Trophoblast cell (in vitro differentiated cells and primary cell): ENCODE results near the gene KSR1.

Source experiments
- DNase-seq, 2 donors: peaks; one replicate each; pipeline ENCODE4 v3.0.0-alpha.2; 2016
- H2AFZ ChIP-seq: 2 replicates; pipeline ENCODE4 v1.6.1; 2013; ENCODE audit warnings: low read length, moderate library complexity, mild to moderate bottlenecking; ENCODE audit not compliant: insufficient read depth, poor library complexity
- H2AK5ac ChIP-seq: 2 replicates; pipeline ENCODE4 v1.6.1; 2013; ENCODE audit warnings: mild to moderate bottlenecking, low read length
- H2BK120ac ChIP-seq: 2 replicates; pipeline ENCODE4 v1.6.1; 2013; ENCODE audit warnings: low read length, mild to moderate bottlenecking, moderate library complexity; ENCODE audit not compliant: insufficient read depth, poor library complexity
- H2BK12ac ChIP-seq: 2 replicates; pipeline ENCODE4 v1.6.1; 2013; ENCODE audit warnings: mild to moderate bottlenecking, low read length, moderate library complexity
- H2BK5ac ChIP-seq: 2 replicates; pipeline ENCODE4 v1.6.1; 2013; ENCODE audit warnings: low read length, low read depth, moderate library complexity, mild to moderate bottlenecking; ENCODE audit not compliant: poor library complexity
- H3K14ac ChIP-seq: 2 replicates; pipeline ENCODE4 v1.6.1; 2013; ENCODE audit warnings: mild to moderate bottlenecking, low read length
- H3K18ac ChIP-seq: 2 replicates; pipeline ENCODE4 v1.6.1; 2013; ENCODE audit warnings: mild to moderate bottlenecking, low read length
- H3K23ac ChIP-seq: 2 replicates; pipeline ENCODE4 v1.6.1; 2013; ENCODE audit warnings: low read length
- H3K27ac ChIP-seq: 2 replicates; pipeline ENCODE4 v1.5.1; 2013; ENCODE audit warnings: low read depth, mild to moderate bottlenecking, inconsistent platforms, low read length, moderate library complexity
- H3K27me3 ChIP-seq: 2 replicates; pipeline ENCODE4 v1.6.1; 2013; ENCODE audit warnings: inconsistent platforms, mild to moderate bottlenecking, low read length, moderate library complexity; ENCODE audit not compliant: insufficient read depth
- H3K36me3 ChIP-seq, 2 experiments: 1 replicate in 1 of 2; 2 replicates in 1 of 2; pipeline ENCODE4 v1.6.1; 2013; ENCODE audit warnings: low read length in 2 of 2, mild to moderate bottlenecking in 2 of 2, moderate library complexity in 1 of 2; ENCODE audit not compliant: insufficient read depth in 2 of 2, control insufficient read depth in 1 of 2
- H3K4ac ChIP-seq: 2 replicates; pipeline ENCODE4 v1.6.1; 2013; ENCODE audit warnings: low read depth, mild to moderate bottlenecking, low read length, moderate library complexity
- H3K4me1 ChIP-seq, 2 experiments: 1 replicate in 1 of 2; 2 replicates in 1 of 2; pipeline ENCODE4 v1.6.1; 2013; ENCODE audit warnings: low read length in 2 of 2, mild to moderate bottlenecking in 2 of 2, moderate library complexity in 1 of 2; ENCODE audit not compliant: insufficient read depth in 2 of 2, control insufficient read depth in 1 of 2
- H3K4me2 ChIP-seq: 2 replicates; pipeline ENCODE4 v1.6.1; 2013; ENCODE audit warnings: inconsistent platforms, mild to moderate bottlenecking, low read length, moderate library complexity
- H3K4me3 ChIP-seq: 2 replicates; pipeline ENCODE4 v1.5.1; 2013; ENCODE audit warnings: mild to moderate bottlenecking, low read depth, low read length, inconsistent platforms
- H3K79me1 ChIP-seq: one replicate; pipeline ENCODE4 v1.6.1; 2013; ENCODE audit warnings: low read length
- H3K79me2 ChIP-seq: 2 replicates; pipeline ENCODE4 v1.6.1; 2013; ENCODE audit warnings: low read length, mild to moderate bottlenecking; ENCODE audit not compliant: control insufficient read depth, insufficient read depth, poor library complexity
- H3K9ac ChIP-seq: 2 replicates; pipeline ENCODE4 v1.6.1; 2013; ENCODE audit warnings: mild to moderate bottlenecking, low read length
- H3K9me3 ChIP-seq: 2 replicates; pipeline ENCODE4 v1.6.1; 2013; ENCODE audit warnings: low read depth, mild to moderate bottlenecking, control low read depth, inconsistent platforms, low read length; ENCODE audit not compliant: insufficient read depth
- H4K12ac ChIP-seq: 2 replicates; pipeline ENCODE4 v1.6.1; 2013; ENCODE audit warnings: low read depth, mild to moderate bottlenecking, low read length, moderate library complexity
- H4K8ac ChIP-seq: 2 replicates; pipeline ENCODE4 v1.6.1; 2013; ENCODE audit warnings: low read depth, mild to moderate bottlenecking, low read length, moderate library complexity
- H4K91ac ChIP-seq: one replicate; pipeline ENCODE4 v1.6.1; 2013; ENCODE audit warnings: low read depth, mild to moderate bottlenecking, low read length, moderate library complexity
- WGBS: extraction: QIAGEN DNeasy Blood & Tissue Kit; methylation state at CpG from one replicate; pipeline ENCODE4 v1.1.7; 2013; ENCODE audit warnings: missing lambda C conversion rate; ENCODE audit not compliant: insufficient read length, insufficient coverage; ENCODE audit errors: extremely low coverage; 5-methylcytosine and 5-hydroxymethylcytosine counted together

Gene KSR1

DNA sequence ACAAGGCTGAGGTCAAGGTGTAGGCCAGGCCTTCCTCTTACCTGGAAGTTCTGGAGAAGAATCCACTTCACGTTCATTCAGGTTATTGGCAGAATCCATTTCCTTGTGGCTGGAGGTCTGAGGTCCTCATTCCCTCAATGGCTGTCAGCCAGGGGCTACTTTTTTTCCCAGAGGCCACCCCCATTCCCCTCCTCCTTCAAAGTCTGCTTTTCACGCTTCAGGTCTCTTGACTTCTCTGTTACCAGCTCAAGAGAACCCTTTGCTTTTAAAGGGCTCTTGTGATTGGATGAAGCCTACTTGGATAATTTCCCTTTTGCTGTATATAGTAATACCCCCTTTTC lies 119.6 kb downstream of the KSR1 start:
- peaks cover 24% of the 10 kb centered on the region for H3K79me1 ChIP-seq
- no peaks in the 10 kb centered on the region for H3K36me3 ChIP-seq
- H3K9me3 ChIP-seq: no peaks in the 10 kb centered on the region
- H3K27me3 ChIP-seq: no peaks in the 10 kb centered on the region
- H2BK120ac ChIP-seq: peak overlapping the region; percentile 81
- peak overlapping the region; percentile 29 for H3K4ac ChIP-seq
- H3K4me2 ChIP-seq: no peak overlapping the region
- no peak overlapping the region for H3K18ac ChIP-seq
- H3K79me2 ChIP-seq: peaks cover 10% of the 10 kb centered on the region
- H3K23ac ChIP-seq: no peak overlapping the region
- no peak overlapping the region for H2AFZ ChIP-seq
- peak overlapping the region; percentile 22 for H3K14ac ChIP-seq
- H4K91ac ChIP-seq: peak overlapping the region; percentile 60
- H3K27ac ChIP-seq: peak overlapping the region; percentile 22
- peak overlapping the region; percentile 33 for H2BK5ac ChIP-seq
- H3K4me1 ChIP-seq: peaks cover 32 to 54% of the 10 kb centered on the region in 2 experiments
- H4K12ac ChIP-seq: no peak overlapping the region
- H2BK12ac ChIP-seq: peak overlapping the region; percentile 45
- H4K8ac ChIP-seq: no peak overlapping the region
- DNase-seq: no peak
- no peak overlapping the region for H3K4me3 ChIP-seq
- no peak overlapping the region for H3K9ac ChIP-seq
- no CpG with 5 or more reads among the region's 2 CpGs for WGBS
- H2AK5ac ChIP-seq: no peak overlapping the region

DNA sequence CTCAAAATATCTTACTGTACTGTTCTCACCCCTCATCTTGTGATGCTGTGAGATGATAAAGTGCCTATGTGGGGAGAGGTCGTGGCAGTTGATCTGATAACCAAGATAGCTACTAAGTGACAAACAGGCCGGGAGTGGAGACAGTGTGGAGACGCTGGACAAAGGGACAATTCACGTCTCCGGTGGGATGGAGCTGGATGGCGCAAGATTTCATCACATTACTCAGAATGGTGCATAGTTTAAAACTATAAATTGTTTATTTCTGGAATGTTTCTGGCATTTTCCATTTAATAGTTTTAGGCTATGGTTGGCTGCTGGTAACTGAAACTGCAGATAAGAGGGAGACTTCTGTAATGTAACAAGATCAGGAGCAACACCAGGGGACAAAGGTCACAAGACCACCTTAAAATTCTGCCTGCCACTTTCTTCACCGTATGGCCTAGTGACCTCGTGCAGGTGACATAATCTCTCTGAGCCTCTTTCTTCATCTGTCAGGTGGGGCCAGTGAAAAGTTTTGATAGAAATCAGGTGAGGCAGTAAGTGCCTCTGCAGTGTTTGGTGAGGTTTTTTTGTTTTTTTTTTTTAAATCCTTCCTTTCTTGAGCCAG lies 120.3 kb downstream of the KSR1 start:
- no peak overlapping the region for H2AK5ac ChIP-seq
- peaks cover 27 to 48% of the 10 kb centered on the region in 2 experiments for H3K4me1 ChIP-seq
- H3K27ac ChIP-seq: peak overlapping the region; percentile 41
- peaks cover 10% of the 10 kb centered on the region for H3K79me2 ChIP-seq
- no peaks in the 10 kb centered on the region for H3K36me3 ChIP-seq
- peak overlapping the region; percentile 6 for H2BK5ac ChIP-seq
- H3K14ac ChIP-seq: no peak overlapping the region
- peak overlapping the region; percentile 26 for H2BK12ac ChIP-seq
- H3K27me3 ChIP-seq: no peaks in the 10 kb centered on the region
- no peak overlapping the region for H2AFZ ChIP-seq
- H2BK120ac ChIP-seq: no peak overlapping the region
- no peak overlapping the region for H4K12ac ChIP-seq
- H4K8ac ChIP-seq: no peak overlapping the region
- no peaks in the 10 kb centered on the region for H3K9me3 ChIP-seq
- H4K91ac ChIP-seq: no peak overlapping the region
- H3K4me3 ChIP-seq: no peak overlapping the region
- no peak overlapping the region for H3K18ac ChIP-seq
- no peak overlapping the region for H3K23ac ChIP-seq
- peak overlapping the region; percentile 2 for H3K4me2 ChIP-seq
- H3K79me1 ChIP-seq: peaks cover 28% of the 10 kb centered on the region
- peak; percentile 85 to 97 for DNase-seq
- no CpG with 5 or more reads among the region's 8 CpGs for WGBS
- no peak overlapping the region for H3K4ac ChIP-seq
- H3K9ac ChIP-seq: no peak overlapping the region

DNA sequence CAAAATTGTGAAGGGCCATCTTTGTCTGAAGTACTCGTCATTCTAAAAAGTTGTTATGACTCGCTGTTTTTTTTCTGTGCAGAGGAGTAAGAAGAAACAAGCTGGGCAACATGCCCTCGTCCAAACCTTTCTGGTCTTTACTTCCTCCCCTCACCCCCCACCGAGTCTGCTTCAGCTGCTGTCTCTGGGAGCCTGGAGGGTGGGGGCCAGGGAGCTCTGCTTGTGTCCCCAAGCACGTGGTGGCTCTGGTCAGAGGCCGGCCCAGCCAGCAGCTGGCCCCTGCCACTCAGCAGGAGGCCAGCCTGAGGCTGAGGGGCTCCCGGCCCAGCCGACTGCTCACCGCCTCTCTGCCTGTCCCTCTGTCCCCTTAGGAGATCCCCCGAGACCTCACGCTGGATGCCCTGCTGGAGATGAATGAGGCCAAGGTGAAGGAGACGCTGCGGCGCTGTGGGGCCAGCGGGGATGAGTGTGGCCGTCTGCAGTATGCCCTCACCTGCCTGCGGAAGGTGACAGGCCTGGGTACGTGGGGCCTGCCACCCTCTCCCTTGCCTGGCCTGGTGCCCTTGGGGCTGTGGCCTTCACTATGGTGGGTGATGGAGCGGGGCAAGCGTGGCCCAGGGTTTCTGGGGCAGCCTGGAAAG lies 121.0 kb downstream of the KSR1 start:
- Histone ChIP-seq H3K4me2 (peak overlapping the region; percentile 3), H3K18ac (peak overlapping the region; percentile 73), H4K91ac (peak overlapping the region; percentile 94), H3K27ac (peak overlapping the region; percentile 69), H3K27me3 (no peaks in the 10 kb centered on the region), H3K14ac (peak overlapping the region; percentile 62), H2AK5ac (peak overlapping the region; percentile 98), H3K23ac (peak overlapping the region; percentile 34), H4K8ac (peak overlapping the region; percentile 75), H2BK12ac (peak overlapping the region; percentile 48), H3K79me1 (peaks cover 28% of the 10 kb centered on the region), H2BK5ac (peak overlapping the region; percentile 51), H3K4me3 (peak overlapping the region; percentile 2), H3K4ac (peak overlapping the region; percentile 56), H3K36me3 (no peaks in the 10 kb centered on the region), H3K9me3 (no peaks in the 10 kb centered on the region), H4K12ac (peak overlapping the region; percentile 2), H3K79me2 (peaks cover 10% of the 10 kb centered on the region), H2BK120ac (peak overlapping the region; percentile 61), H2AFZ (peak overlapping the region; percentile 1), H3K4me1 (peaks cover 27 to 44% of the 10 kb centered on the region in 2 experiments), H3K9ac (no peak overlapping the region)
- DNase-seq: peak; percentile 86 to 94
- WGBS: no CpG with 5 or more reads among the region's 20 CpGs

DNA sequence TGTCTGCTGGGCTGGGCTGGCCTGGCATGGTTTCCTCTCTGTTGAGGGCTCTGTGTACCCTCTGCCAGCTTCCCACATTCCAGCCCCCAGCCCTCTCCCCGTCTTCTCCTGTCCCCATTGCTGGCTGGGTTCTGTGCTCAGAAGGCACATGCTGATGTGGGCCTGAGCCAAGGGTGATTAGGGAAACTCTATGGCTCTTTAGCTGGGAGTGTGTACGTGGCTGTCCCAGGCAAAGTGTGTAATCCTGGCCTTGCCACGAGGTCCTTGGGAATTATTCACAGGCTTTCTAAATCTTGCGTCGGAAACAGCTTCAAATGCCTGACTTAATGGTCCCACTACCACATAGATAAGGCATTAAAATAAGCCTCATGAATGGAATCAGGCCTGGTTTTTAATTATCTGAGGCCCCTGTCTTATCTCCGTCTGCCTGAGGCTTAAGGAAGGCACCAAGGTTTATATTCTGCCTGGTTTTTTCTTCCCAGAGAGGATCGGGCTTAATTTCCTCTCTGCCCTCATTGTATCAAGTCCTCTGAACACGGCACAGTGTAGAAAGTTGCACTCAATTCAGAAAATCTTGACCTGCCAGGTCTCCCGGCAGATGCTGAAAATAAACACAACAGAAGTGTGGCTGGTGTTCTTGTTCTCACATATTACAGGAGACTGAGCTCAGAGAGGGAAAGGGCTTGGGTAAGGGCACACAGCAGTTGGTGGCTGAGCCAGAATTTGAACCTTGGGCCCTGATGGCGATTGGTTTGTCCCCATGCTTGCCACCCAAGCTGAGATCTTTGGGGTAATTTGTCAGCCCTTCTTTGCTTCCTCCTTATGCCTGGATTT lies 121.9 kb downstream of the KSR1 start:
- Histone ChIP-seq H3K79me2 (peaks cover 10% of the 10 kb centered on the region), H3K18ac (peak overlapping the region; percentile 73), H3K23ac (no peak overlapping the region), H2BK120ac (peak overlapping the region; percentile 65), H3K79me1 (peaks cover 30% of the 10 kb centered on the region), H3K27ac (peak overlapping the region; percentile 69), H4K91ac (peak overlapping the region; percentile 94), H3K4ac (peak overlapping the region; percentile 56), H4K12ac (no peak overlapping the region), H3K14ac (peak overlapping the region; percentile 62), H2AFZ (peak overlapping the region; percentile 1), H4K8ac (peak overlapping the region; percentile 75), H3K9ac (no peak overlapping the region), H3K36me3 (peaks cover 4 to 5% of the 10 kb centered on the region in 2 experiments), H3K27me3 (no peaks in the 10 kb centered on the region), H2BK5ac (peak overlapping the region; percentile 51), H3K4me1 (peaks cover 27 to 44% of the 10 kb centered on the region in 2 experiments), H3K9me3 (no peaks in the 10 kb centered on the region), H2BK12ac (peak overlapping the region; percentile 81), H2AK5ac (peak overlapping the region; percentile 98), H3K4me3 (no peak overlapping the region), H3K4me2 (no peak overlapping the region)
- WGBS: no CpG with 5 or more reads among the region's 10 CpGs
- DNase-seq: peak; percentile 47 to 50
